HG02884 (cell line): ENCODE results near the gene LMBR1.
"Not testable (repeated sequence)": the region's sequence is repeated elsewhere in the genome, so short reads cannot be mapped to it uniquely, and the experiment has no call there.

Source experiments
- ATAC-seq: cut with Tn5 transposase; IDR thresholded peaks from one replicate; pipeline ENCODE4 v1.9.1; 2021; ENCODE audit warnings: mild to moderate bottlenecking, moderate library complexity; ENCODE audit not compliant: unreplicated experiment

The LMBR1 gene

DNA sequence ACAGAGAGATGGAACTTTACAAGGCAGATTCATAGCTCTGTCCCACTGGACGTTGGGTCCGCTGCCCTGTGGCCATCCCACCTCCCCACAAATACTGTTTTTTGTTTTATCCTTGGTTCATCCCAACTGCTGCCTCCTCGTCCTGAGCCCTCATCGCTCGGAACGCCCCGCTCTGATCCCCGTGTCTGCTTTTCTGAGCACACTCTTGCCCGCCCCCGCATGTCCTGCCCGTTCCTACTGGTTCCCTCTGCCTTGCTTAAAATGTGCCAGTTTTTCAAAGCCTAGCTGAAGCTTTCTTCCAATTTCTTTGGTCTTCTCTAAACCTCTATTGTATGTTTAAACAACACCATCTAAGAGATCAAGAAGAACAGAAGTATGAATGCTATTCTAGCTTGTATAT is 233.0 kb downstream of the LMBR1 start:
- no peak for ATAC-seq

DNA sequence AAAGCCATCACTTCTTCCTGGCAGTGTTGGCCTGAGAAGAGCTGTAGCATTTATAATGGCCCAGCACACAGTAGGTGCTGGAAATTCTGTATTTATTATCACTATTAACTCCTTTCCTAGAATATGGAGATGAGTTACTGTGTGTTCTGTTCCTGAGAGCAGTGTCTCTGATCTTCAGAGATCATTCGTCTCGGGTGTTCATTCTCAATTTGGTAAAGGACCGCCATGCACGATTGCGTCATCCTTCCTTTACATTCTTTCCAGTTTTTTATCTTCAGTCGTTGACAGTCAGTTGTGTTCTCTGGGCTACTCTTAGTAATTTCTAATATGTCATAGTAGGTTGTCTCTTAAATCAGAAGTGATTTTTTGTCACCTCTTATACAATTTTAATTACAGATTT is 233.8 kb downstream of the LMBR1 start:
- ATAC-seq = no peak

DNA sequence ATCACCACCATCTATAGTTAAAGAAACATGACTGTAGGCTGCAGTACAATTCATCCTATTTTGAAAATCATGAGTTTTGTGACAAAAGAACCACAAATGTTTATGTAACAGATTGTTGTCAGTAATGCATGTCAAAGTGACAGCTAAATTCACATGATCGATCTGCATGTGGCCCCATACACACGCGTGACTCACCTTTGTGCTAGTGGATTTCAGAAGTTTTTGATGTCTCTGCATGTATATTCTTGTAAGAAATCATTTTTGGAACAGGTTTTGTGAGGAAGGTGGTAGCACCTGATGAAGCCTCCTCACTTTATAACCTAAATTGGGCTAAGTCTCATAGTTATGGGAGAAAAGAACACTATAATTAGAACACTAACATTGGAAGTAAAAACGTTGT is 235.3 kb downstream of the LMBR1 start:
- ATAC-seq = no peak

DNA sequence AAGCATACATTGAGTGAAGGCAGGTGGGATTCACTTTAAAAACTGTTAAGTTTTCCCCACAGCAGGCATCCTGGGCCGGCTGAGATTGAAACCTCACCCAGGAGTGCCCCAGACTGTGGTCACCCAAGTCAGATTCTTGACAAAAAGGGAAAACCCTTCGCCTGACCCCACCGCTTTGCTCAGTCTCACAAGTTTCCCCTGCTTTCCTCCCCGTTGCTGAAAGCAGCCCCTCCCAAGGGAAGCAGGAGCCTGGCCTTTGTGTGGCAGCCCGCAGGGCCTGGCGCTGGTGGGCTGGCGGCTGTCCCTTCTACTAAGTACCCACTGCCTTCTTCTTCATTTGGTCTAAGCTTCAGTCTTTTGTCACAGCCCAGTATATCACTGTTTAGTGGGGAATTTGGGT is 236.4 kb downstream of the LMBR1 start:
- ATAC-seq = no peak

DNA sequence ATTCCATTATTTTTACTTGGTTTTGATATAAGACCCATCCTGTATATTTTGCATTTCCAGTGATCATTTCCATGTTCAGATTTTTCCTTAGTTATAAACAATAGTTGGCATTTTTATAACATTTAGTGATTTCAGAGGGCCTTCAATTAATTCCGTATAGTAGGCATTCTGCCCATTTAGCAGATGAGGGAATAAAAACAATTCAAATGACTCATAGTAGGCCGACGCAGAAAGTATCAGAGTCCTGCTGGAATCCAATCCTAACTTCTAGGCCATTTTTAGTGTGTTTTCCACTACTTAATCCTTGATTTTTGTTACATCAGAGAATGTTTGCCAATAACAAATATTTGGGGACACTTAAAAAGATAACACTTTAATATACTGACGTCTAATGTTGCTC is 237.0 kb downstream of the LMBR1 start:
- no peak for ATAC-seq

DNA sequence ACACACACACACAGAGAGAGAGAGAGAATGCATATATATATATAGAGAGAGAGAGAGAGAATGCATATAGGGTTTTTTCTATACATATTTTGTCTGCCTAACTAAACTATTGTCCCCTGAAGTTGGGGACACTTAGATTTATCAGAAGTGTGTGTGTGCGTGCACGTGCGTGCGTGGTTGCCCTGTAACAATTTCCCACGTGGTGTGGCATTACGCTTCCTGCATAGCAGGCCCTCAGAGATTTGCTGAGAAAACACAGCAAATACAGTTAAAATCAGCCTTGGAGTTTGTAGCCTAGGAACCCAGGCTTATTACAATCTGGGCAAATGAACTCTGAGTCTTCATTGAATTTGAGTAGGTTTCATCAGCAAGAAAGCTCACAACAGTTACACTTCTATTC is 237.7 kb downstream of the LMBR1 start:
- no peak for ATAC-seq

DNA sequence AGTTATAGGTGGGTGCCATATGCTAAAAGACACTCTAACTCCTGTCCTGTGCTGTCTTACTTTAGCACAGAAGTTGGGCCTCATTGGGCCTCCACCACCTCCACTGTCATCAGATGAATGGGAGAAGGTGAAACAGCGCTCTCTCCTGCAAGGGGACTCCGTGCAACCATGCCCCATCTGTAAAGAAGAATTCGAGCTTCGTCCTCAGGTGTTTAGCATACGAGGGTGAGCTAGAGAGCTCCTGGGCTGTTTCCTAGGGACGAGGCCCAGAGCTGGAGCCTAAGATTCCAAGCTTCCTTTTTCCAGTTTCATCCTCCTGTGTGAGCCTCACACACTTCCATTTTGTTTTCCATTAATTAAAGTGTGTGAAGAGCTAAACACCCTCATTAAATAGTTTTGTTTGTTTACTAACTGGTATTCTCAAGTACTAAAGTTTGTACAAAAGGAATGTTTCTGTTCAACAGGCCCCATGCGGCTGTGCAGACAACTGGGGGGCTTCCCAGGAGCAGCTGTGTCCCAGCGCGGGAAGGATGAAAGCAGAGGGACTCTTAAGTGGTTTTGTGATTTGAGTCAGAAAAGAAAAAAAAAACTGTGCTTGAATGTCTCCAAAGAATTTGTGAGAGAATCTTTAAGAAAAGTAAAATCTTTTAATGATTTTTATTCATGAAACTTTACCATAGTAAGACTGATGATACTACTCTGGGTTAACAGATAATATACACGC is 238.3 kb downstream of the LMBR1 start:
- no peak for ATAC-seq

DNA sequence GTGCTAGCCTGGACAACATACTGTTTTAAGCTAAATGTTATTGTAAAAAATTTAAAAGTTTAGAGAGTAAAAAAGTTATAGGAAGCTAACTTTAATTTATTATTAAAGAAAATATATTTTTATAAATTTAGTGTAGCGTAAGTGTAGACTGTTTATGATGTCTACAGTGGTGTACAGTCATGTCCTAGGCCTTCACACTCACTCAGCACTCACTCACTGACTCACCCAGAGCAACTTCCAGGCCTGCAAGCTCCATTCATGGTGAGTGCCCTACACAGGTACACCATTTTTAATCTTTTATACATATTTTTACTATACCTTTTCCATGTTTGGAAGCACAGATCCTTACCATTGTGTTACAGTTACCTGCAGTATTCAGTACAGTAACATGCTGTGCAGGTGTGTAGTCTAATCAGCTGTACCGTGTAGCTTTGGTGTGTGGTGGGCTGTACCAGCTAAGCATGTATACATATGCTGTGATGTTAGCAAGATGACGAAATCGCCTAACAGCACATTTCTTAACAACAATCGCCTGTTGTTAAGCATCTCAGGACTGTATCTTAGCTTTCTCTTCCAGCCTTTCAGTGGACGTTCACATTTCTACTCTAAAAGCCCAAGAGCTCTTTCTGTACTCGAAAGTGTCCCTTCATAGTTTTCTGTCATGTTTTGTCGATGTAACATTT is 240.0 kb downstream of the LMBR1 start:
- ATAC-seq = no peak

DNA sequence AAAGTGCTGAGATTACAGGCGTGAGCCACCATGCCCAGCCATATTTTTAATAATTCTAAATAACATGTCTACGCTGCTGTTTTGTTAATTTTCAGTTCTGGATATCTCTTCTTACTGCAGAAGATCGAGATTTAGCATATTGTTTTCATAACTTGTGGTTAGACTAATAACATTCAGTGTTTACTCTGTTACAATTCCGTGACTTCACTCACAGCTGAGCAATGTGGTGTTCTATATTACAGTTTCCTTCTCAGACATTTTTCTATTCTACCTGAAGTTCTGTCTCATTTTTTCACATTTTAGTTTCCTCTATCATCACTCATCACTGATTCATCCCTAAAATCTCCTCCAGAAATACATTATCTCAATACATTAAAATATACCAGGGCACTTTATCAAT is 241.5 kb downstream of the LMBR1 start:
- ATAC-seq = no peak

DNA sequence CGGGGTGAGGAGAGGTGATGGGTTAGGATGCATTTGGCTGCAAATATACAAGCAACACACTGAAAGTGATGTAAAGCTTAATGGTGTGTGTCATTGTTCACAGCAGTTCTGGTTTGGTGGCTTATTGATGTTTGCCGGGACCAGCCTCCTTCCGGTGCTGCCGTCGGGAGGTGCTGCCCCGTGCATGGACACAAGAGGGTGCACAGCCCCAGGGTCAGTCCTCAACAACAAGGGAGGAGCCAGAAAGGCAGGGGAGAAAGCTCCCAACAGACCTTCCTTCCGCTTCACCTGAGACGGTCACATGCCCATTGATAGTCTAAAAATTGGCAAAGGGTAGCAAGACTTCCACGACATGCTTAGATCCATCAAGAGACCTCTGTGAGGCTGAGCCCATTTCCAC is 242.9 kb downstream of the LMBR1 start:
- ATAC-seq = no peak

DNA sequence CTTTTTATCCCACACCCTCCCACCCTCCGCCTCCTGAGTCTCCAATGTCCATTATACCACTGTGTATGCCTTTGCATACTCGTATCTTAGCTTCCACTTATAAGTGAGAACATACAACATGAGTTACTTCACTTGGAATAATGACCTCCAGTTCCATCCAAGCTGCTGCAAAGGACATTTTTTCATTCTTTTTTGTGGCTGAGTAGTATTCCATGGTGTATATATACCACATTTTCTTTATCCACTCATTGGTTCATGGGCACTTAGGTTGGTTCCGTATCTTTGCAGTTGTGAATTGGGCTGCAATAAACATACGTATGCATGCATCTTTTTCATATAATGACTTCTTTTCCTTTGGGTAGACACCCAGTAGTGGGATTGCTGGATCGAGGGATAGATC is 245.7 kb downstream of the LMBR1 start:
- not testable (repeated sequence) for ATAC-seq

DNA sequence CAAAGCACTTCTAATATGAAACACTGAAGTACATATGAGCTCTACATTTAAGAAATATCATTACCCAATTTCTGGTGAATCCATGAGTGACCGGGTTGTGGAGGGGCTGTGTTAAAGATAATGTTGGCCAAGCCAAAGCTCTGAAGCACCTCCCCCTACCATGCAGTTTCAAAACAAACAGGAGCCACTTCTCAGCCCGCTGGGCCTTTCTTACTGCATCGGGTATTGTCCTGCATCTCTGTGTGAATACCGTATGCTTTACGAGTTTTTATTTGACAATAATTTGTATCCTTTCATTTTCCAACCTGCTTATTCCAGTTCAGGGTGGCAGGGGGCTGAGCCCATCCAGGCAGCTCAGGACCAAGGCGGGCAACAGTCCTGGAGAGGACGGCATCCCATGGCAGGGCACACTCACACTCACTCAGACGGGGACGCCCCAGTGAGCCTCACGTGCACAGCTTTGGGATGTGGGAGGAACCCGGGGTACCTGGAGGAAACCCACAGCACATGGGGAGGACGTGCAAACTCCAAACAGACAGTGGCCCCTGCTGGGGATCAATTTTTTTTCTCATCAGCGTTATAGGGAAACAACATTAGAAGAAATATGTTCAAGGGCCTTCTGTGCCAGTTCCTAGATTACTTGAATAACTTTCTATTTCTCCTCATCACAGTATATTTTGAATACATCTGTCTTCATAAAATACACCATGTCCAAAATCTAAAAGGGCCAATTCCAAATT is 250.5 kb downstream of the LMBR1 start:
- ATAC-seq = no peak

DNA sequence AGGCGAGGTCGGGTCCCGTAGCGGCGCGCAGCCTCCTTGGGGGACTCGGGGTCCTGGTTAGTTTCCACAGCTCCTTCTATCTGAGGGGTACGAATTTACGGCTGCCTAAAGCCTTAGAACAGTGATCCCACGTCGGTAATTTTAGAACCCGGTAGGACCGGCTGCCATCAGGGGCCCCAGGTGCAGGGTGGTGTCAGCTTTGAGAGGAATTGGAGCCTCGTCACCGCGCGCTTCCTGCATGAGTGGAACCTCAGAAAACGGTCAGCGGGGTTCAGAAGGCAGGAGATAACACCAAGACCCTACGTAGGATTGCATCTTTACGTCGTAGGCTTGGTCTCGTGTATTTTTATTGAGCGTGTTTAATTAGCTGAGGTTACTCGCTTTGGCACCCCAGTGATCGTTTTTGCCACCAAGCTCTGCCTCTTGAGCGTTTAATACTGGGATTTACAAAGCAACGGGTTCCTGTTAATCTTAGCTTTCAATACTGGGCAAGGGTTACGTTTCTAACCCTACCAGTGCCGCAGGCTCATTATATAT is 252.0 kb downstream of the LMBR1 start:
- peak; percentile 61 for ATAC-seq

DNA sequence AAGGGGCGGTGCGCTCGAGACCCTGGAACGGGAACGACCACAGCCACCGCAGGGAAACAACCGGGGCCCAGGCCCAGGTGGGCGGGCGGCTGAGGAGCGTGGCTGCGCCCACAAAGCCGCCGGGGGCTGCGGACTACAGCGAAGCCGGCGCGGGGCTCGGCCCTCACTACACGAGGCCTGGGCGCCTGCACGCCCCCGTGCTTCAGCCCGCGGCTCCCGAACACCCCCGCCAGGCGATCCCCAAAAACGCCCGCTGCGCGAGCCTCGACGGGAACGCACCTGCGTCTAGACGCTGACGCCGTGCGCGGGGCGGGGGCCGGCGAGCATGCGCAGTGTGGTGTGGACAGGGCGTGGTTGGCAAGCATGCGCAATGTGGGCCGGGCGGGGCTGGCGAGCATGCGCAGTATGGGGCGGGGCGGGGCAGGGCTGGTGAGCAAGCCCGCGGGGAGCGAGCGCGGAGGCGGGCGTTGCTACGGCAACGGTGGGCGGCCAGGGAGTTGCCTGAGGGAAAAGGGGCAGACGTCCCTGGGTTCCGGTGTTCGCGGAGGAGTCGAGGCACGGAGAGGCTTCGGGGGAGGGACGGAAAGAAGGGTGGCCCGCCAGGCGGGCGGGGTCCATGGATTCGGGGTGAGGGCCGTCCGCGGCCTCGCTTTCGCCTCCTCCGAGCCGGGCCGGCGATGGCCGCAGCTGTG is 252.6 kb downstream of the LMBR1 start, which contains the start of gene RNF32:
Gene RNF32, plus strand, starts transcription at position 518 of the 692 bp plus-strand sequence. CDS start 3,104 bp downstream, outside the sequence.
- ATAC-seq = peak; percentile 72

DNA sequence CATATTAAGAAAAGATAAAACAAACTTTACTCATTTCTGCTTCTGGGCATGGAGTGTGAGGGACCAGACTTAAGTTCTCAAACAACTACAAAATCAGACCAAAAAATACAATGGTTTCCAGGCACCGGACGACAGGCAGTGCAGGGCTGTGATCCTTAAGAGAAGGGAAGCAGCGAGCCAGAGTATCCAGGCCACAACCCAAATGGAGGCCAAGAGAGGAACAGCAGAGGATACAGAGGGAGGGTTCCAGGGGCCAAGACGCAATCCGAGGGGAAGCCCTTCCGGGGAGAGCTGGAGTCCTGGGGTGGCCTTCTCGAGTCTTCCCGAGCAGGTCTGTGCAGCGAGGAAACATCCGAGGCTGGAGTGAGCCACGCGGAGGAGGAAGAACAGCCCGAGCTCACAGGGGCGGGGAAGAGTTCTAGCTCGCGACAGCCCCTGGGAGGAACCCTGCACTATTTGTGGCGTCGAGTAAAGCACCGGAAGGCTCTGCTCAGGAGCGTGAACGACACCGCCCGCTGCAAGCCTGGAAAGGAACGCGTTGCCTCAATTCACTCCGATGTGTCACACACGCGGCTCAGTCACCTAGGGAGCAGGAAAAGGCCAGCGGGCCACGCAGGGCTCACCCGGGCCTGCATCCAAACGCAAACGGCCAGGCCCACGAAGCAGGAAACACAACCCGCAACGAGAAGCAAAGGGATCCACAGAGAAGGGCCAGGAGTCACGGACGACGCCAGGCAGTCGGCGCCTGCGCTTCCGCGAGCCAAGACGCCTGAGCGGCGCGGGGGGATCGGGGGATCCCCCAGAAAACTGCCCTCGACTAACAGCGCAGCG is 253.3 kb downstream of the LMBR1 start:
- ATAC-seq = no peak

DNA sequence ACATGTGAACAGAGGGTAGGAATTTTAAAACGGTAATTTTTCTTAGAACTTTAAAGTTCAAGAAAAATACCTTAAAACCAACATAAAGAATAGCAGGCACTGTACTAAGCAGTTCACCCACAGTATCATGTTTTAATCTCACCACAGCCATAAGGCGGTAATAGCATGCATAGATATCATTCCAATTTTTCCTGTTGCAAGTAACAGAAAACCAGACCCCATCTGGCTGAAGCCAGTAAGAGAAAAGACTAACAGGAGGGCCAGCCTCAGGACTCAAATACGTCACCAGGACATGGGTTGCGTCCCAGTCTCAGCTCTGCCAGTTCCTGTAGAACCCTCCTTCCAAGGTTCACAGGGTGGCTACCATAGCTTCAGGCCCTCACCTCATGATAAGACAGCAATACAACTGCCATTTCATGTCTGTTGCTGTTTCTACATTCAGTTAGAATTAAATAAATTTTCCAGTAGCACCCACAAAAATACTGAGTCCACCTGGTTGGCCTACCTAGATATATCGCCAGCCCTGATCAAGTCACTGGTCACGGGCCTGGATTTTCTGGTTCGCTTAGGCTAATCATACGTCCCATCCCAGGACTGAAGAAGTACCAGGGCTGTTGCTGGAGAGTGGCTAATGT is 254.4 kb downstream of the LMBR1 start:
- ATAC-seq = no peak

DNA sequence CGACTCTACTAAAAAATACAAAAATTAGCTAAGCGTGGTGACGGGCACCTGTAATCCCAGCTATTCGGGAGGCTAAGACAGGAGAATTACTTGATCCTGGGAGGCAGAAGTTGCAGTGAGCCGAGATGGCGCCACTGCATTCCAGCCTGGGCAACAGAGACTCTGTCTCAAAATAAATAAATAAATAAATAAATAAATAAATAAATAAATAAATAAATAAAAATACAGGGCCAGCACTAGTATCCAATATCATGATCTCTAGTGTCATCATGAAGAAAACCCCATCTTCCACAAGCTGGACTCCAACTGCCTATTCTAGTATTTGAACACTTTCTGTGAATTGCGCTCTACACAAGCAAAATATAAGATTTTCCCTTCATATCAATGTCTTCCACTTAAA is 255.9 kb downstream of the LMBR1 start:
- ATAC-seq = not testable (repeated sequence)

DNA sequence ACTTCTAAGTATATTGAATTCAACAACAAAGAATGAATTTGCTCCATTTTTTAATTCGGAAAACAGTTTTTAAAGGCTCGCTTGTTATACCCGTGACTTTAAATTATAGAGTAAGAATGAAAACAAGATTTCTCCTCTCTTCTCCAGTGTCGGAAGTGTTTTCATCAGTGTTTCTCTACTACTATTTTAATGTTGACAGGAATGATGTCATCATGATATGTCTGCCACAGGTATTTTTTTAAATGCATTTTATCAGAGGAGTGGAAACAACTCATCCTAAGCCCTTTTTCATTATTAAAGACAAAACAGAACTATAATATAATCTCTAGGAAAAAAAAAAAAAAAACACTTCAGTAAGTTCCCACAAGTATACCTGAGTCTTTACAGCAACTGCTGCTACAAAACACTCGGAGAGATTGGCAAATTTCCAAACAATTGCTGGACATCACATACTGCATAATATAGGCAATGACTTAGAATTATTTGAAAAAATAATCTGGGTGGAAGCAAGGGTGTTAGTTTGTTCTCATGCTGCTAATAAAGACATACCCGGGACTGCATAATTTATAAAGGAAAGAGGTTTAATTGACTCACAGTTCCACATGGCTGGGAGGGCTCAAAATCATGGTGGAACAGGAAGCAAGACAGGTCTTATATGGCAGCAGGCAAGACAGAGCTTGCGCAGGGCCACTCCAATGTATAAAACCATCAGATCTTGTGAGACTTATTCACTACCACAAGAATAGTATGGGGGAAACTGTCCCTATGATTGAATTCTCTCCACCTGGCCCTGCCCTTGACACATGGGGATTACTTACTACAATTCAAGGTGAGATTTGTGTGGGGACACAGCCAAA is 257.2 kb downstream of the LMBR1 start:
- no peak for ATAC-seq

DNA sequence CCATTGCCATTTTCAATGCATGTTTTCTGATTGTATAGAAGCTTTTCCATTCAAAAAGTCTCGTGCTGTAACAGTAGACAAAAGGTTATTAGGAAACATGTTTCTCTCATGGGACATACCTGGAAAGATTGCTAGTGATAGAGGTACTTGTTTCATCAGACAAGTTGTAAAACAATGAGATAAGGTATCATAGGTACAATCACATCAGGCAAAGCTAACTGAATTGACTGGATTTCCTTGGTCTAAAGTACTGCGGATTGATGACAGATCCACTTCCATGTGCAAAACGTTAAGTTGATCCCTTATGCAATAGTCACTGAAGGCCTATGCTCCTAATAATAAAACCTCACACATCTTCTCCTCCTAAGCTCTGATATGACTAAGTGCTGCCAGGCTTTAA is 258.9 kb downstream of the LMBR1 start:
- no peak for ATAC-seq
